Measurements from ENCODE around the gene ITGB1BP1.

DNA sequence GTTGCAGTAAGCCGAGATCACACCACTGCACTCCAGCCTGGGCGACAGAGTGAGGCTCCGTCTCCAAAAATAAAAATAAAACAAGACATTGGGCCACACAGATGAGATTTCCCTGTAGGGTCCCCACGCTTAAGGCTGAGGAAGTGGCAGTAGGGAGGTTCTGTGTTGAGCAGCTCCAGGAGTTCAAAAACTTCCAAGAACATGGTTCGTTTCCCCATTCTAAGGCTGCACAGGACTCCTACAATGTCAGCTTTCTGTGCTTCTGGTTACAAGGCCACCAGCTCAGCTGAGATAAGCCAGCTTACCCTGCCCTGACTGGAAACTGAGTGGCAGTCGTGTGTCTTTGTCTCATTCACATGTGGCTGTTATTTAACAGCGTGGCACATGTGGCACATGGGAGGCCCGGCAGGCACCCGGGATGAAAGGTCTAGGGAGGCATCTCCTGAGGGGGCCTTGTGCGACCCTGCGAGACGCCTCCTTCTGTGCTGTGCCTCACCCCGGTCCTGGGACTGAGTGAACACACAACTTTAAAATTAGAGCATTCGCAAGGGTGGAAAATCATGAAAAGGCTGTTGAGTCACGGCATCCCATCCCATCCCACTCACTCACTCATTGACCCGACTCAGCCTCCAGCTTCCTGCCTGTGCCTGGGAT lies 7.7 kb downstream of the ITGB1BP1 start:
- TF ChIP-seq POLR2AphosphoS5 (IDR thresholded peaks at IDR 0.05) (no peak), POLR2A (IDR thresholded peaks at IDR 0.05) (no peak), EP300 (IDR thresholded peaks at IDR 0.05; ENCODE audit: low read depth) (no peak)
- TF ChIP-seq, protein P1, sequence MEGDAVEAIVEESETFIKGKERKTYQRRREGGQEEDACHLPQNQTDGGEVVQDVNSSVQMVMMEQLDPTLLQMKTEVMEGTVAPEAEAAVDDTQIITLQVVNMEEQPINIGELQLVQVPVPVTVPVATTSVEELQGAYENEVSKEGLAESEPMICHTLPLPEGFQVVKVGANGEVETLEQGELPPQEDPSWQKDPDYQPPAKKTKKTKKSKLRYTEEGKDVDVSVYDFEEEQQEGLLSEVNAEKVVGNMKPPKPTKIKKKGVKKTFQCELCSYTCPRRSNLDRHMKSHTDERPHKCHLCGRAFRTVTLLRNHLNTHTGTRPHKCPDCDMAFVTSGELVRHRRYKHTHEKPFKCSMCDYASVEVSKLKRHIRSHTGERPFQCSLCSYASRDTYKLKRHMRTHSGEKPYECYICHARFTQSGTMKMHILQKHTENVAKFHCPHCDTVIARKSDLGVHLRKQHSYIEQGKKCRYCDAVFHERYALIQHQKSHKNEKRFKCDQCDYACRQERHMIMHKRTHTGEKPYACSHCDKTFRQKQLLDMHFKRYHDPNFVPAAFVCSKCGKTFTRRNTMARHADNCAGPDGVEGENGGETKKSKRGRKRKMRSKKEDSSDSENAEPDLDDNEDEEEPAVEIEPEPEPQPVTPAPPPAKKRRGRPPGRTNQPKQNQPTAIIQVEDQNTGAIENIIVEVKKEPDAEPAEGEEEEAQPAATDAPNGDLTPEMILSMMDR (IDR thresholded peaks at IDR 0.05) = no peak
